ENCODE measurements around the gene TDRD1.

DNA sequence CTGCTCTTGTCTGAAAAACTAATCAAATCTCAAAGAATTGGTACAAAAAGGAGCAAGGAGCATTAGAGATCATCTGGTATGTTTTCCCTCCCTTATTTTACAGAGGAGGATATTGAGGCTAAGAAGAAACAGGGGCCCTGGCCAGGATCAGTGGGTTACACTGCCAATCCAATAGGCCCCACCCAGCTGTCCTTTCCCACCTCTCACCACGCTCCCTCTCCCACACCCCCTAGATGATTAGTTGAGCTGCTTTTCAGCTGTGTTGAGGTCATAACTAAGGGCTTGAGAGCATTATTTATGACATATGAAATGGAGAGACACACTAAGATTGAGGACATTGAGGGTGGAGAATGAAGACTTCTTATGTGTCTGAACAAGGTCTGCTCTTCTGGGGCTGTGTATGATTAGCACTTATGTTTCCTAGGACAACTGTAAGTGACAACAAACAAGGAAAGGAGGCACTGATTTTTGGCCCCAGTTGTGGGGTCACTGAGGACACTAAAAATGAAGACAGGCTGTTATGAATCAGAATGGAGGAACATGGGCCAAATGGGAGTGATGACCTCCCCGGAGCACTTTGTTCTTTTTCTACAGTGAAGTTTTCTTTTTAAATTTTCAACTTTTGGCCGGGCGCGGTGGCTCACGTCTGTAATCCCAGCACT lies 86.4 kb downstream of the TDRD1 start:
- TF ChIP-seq EZH2 (IDR thresholded peaks at IDR 0.05; ENCODE audit: insufficient read depth, poor library complexity, severe bottlenecking) (no peak), EZH2phosphoT487 (IDR thresholded peaks at IDR 0.05; ENCODE audit: insufficient read depth, low read depth) (no peak)
